H1 (cell line): ENCODE results near the gene PLEKHM1. TPM values are rescaled to one million over a fixed set of nuclear protein-coding genes. Genes with fewer than 3 reads are reported as not detected.
"Not testable (repeated sequence)": the region's sequence is repeated elsewhere in the genome, so short reads cannot be mapped to it uniquely, and the experiment has no call there.

Experiments
- CTCF ChIA-PET: fragments of 300-600 bp; sonication (Branson Sonifier 250); formaldehyde crosslinking; loops from one replicate; lab custom pipeline; 2021; ENCODE audit not compliant: partially characterized antibody; lab: Charles Lee
- POLR2A ChIA-PET: fragments of 300-600 bp; sonication (Branson Sonifier 250); formaldehyde crosslinking; loops from one replicate; lab custom pipeline; 2021; ENCODE audit warnings: inconsistent platforms; ENCODE audit not compliant: partially characterized antibody; lab: Charles Lee
- DNase-seq, 2 experiments: peaks; one replicate each; pipeline versions ENCODE4 v3.0.0 to v3.0.0-alpha.2; 2010 to 2022; ENCODE audit warnings: low spot score in 2 of 2, low read depth in 1 of 2, mixed read lengths in 1 of 2
- FAIRE-seq: peaks from 2 replicates; lab custom pipeline; 2011; peaks lifted over from hg19 to GRCh38; lab: Jason Lieb, UNC
- H2AFZ ChIP-seq: 2 replicates; pipeline ENCODE4 v1.8.1; 2012; ENCODE audit warnings: low read length, inconsistent platforms
- H2AK5ac ChIP-seq: 2 replicates; pipeline ENCODE4 v1.6.1; 2013; ENCODE audit warnings: low read depth, low read length
- H2BK120ac ChIP-seq: replicated peaks from 2 replicates; pipeline ENCODE3; 2013; ENCODE audit warnings: low read depth, low read length, inconsistent platforms
- H2BK12ac ChIP-seq: 2 replicates; pipeline ENCODE4 v1.6.1; 2013; ENCODE audit warnings: low read depth, low read length
- H2BK15ac ChIP-seq: 2 replicates; pipeline ENCODE4 v1.6.1; 2013; ENCODE audit warnings: low read length
- H2BK20ac ChIP-seq: 2 replicates; pipeline ENCODE4 v1.6.1; 2013; ENCODE audit warnings: low read length
- H2BK5ac ChIP-seq: 2 replicates; pipeline ENCODE4 v1.6.1; 2013; ENCODE audit warnings: low read depth, low read length
- H3K14ac ChIP-seq: 2 replicates; pipeline ENCODE4 v1.6.1; 2013; ENCODE audit warnings: inconsistent platforms; ENCODE audit not compliant: insufficient read length
- H3K18ac ChIP-seq: 2 replicates; pipeline ENCODE4 v1.6.1; 2013; ENCODE audit warnings: low read length; ENCODE audit errors: extremely low read depth
- H3K23ac ChIP-seq: 2 replicates; pipeline ENCODE4 v1.6.1; 2013; ENCODE audit warnings: inconsistent platforms; ENCODE audit not compliant: insufficient read length
- H3K23me2 ChIP-seq: 2 replicates; pipeline ENCODE4 v1.6.1; 2013; ENCODE audit warnings: low read depth, low read length
- H3K27ac ChIP-seq: 2 replicates; pipeline ENCODE4 v1.6.1; 2011; ENCODE audit warnings: low read depth, low read length, inconsistent platforms
- H3K27me3 ChIP-seq, 4 experiments: replicated peaks in 1 of 4; 1 replicate in 1 of 4; 2 replicates in 3 of 4; pipeline versions ENCODE4 v1.6.1 to v1.8.1; 2011 to 2013; ENCODE audit warnings: low read length in 3 of 4, mild to moderate bottlenecking in 3 of 4, inconsistent platforms in 2 of 4, mixed read lengths in 2 of 4, moderate library complexity in 1 of 4; ENCODE audit not compliant: control insufficient read depth in 3 of 4, insufficient read depth in 3 of 4; ENCODE audit errors: extremely low read depth in 1 of 4
- H3K36me3 ChIP-seq, 4 experiments: 2 replicates each; pipeline versions ENCODE4 v1.6.1 to v1.8.1; 2011 to 2013; ENCODE audit warnings: mild to moderate bottlenecking in 4 of 4, low read length in 3 of 4, moderate library complexity in 2 of 4, control low read depth in 1 of 4, inconsistent platforms in 1 of 4; ENCODE audit not compliant: insufficient read depth in 4 of 4, control insufficient read depth in 2 of 4
- H3K4ac ChIP-seq: replicated peaks from 2 replicates; pipeline ENCODE3; 2013; ENCODE audit warnings: low read length, low read depth, mixed read lengths, inconsistent platforms; ENCODE audit not compliant: insufficient read length
- H3K4me1 ChIP-seq, 4 experiments: replicated peaks in 1 of 4; 1 replicate in 1 of 4; 2 replicates in 3 of 4; pipeline versions ENCODE4 v1.6.1 to v1.8.1; 2011 to 2013; ENCODE audit warnings: low read length in 3 of 4, inconsistent platforms in 2 of 4, mixed read lengths in 1 of 4; ENCODE audit not compliant: insufficient read depth in 4 of 4, control insufficient read depth in 3 of 4
- H3K4me2 ChIP-seq, 2 experiments: 2 replicates each; pipeline versions ENCODE4 v1.6.1 to v1.8.1; 2011 to 2013; ENCODE audit warnings: low read depth in 2 of 2, low read length in 2 of 2, control low read depth in 1 of 2, inconsistent platforms in 1 of 2, mild to moderate bottlenecking in 1 of 2; ENCODE audit not compliant: insufficient read depth in 1 of 2
- H3K4me3 ChIP-seq, 4 experiments: fragments of 200-600, 300-600 bp in 1 of 4; sonication (generic), shearing (Covaris generic), sonication (Bioruptor Twin) in 1 of 4; 2 replicates each; pipeline versions ENCODE4 v1.5.1 to v1.8.1; 2011 to 2016; ENCODE audit warnings: low read length in 4 of 4, low read depth in 3 of 4, control low read depth in 2 of 4, inconsistent platforms in 2 of 4, mild to moderate bottlenecking in 2 of 4, mixed read lengths in 1 of 4, moderate library complexity in 1 of 4; ENCODE audit not compliant: insufficient read depth in 2 of 4; ENCODE audit errors: extremely low read depth in 1 of 4
- H3K56ac ChIP-seq: replicated peaks from 2 replicates; pipeline ENCODE3; 2013; ENCODE audit warnings: low read depth, mild to moderate bottlenecking, mixed read lengths, low read length, inconsistent platforms; ENCODE audit not compliant: insufficient read length
- H3K79me1 ChIP-seq: 2 replicates; pipeline ENCODE4 v1.6.1; 2013; ENCODE audit warnings: low read depth, low read length, control low read depth
- H3K79me2 ChIP-seq, 2 experiments: 2 replicates each; pipeline versions ENCODE4 v1.6.1 to v1.8.1; 2012 to 2013; ENCODE audit warnings: low read length in 2 of 2, mild to moderate bottlenecking in 2 of 2, inconsistent platforms in 1 of 2; ENCODE audit not compliant: insufficient read depth in 2 of 2, control insufficient read depth in 1 of 2
- H3K9ac ChIP-seq, 4 experiments: replicated peaks in 1 of 4; 1 replicate in 1 of 4; 2 replicates in 3 of 4; pipeline versions ENCODE4 v1.6.1 to v1.8.1; 2011 to 2013; ENCODE audit warnings: low read depth in 3 of 4, low read length in 3 of 4, control low read depth in 2 of 4, mild to moderate bottlenecking in 2 of 4, moderate library complexity in 2 of 4, inconsistent platforms in 1 of 4; ENCODE audit errors: extremely low read depth in 1 of 4
- H3K9me3 ChIP-seq, 2 experiments: 2 replicates each; pipeline versions ENCODE4 v1.6.1 to v1.8.1; 2012 to 2013; ENCODE audit warnings: mild to moderate bottlenecking in 2 of 2, moderate library complexity in 2 of 2, control low read depth in 1 of 2, inconsistent platforms in 1 of 2, low read depth in 1 of 2, low read length in 1 of 2, mixed read lengths in 1 of 2; ENCODE audit not compliant: insufficient read depth in 2 of 2
- H4K20me1 ChIP-seq, 2 experiments: replicated peaks in 1 of 2; 2 replicates each; pipeline versions ENCODE3 to v1.8.1; 2011 to 2013; ENCODE audit warnings: inconsistent platforms in 2 of 2, low read length in 2 of 2, mild to moderate bottlenecking in 1 of 2; ENCODE audit not compliant: insufficient read depth in 2 of 2, control insufficient read depth in 1 of 2
- H4K5ac ChIP-seq: 2 replicates; pipeline ENCODE4 v1.6.1; 2013; ENCODE audit warnings: low read length, low read depth, mixed read lengths, inconsistent platforms; ENCODE audit not compliant: insufficient read length
- H4K8ac ChIP-seq: 2 replicates; pipeline ENCODE4 v1.8.0; 2013; ENCODE audit warnings: mild to moderate bottlenecking, moderate library complexity, low read length, inconsistent platforms; ENCODE audit not compliant: insufficient read depth; ENCODE audit errors: extremely low read depth
- H4K91ac ChIP-seq: replicated peaks from 2 replicates; pipeline ENCODE3; 2013; ENCODE audit warnings: low read length, mixed read lengths, inconsistent platforms; ENCODE audit not compliant: insufficient read length
- WGBS, 2 experiments: shearing (Covaris generic) in 1 of 2; methylation state at CpG; one replicate each; pipeline versions ENCODE4 v1.1.6 to v1.1.7; 2013 to 2015; ENCODE audit warnings: low lambda C conversion rate in 2 of 2, mixed read lengths in 2 of 2, inconsistent platforms in 1 of 2, low coverage in 1 of 2, missing lambda C conversion rate in 1 of 2; ENCODE audit not compliant: insufficient replicate concordance in 2 of 2, insufficient coverage in 1 of 2, insufficient read length in 1 of 2; ENCODE audit errors: extremely low coverage in 1 of 2, missing lambda C conversion rate in 1 of 2; 5-methylcytosine and 5-hydroxymethylcytosine counted together
- polyA plus RNA-seq, 7 experiments: library from polyadenylated mRNA; depleted of rRNA in 3 of 7; stranded (reverse) in 5 of 7; unstranded in 2 of 7; fragments of >200 nt in 5 of 7; fragments of 200-250 nt in 2 of 7; gene quantifications; 1 replicate in 5 of 7; 2 replicates in 1 of 7; 4 replicates in 1 of 7; pipeline versions ENCODE4 v1.2.1 to v1.2.3, GENCODE V29; 2011 to 2013; ENCODE audit warnings: missing spikeins in 2 of 7, mixed read lengths in 2 of 7
- total RNA-seq: library from RNA; stranded (reverse); fragmentation: NEBNext Ultra II Directional; extraction: Animal tissue kit (Norgen Biotek cat#: 25700); gene quantifications from 2 replicates; pipeline ENCODE4 v1.2.1, GENCODE V29; 2021

Gene PLEKHM1
- total and polyA plus RNA-seq, 2 of the 8 experiments (the other 6 are each of a cell fraction or from before 2014, with no cell fraction given): 7.6 to 17.9 TPM

GRCh38 chr17:45487704-45488103 is 2.8 kb downstream of the PLEKHM1 start:
- H2AFZ ChIP-seq, H4K20me1 ChIP-seq, H4K8ac ChIP-seq, H3K4me3 ChIP-seq, H2BK12ac ChIP-seq, H3K79me1 ChIP-seq, H3K56ac ChIP-seq, DNase-seq, H3K4me2 ChIP-seq, H3K27me3 ChIP-seq, H3K36me3 ChIP-seq, CTCF ChIA-PET, H4K91ac ChIP-seq, H3K14ac ChIP-seq, H3K23ac ChIP-seq, H3K9ac ChIP-seq, POLR2A ChIA-PET, H3K4me1 ChIP-seq, H2BK120ac ChIP-seq, H4K5ac ChIP-seq, H2BK20ac ChIP-seq, H2BK5ac ChIP-seq, H3K18ac ChIP-seq, FAIRE-seq, H3K27ac ChIP-seq, H2BK15ac ChIP-seq, H3K79me2 ChIP-seq, H3K23me2 ChIP-seq, H3K9me3 ChIP-seq, H3K4ac ChIP-seq, H2AK5ac ChIP-seq: not testable (repeated sequence)
- WGBS, 2 experiments: 88% methylated on average over 1 of the region's 2 CpGs; no CpG with 5 or more reads in 1 of the 2 experiments

GRCh38 chr17:45483591-45484216 is 6.8 kb downstream of the PLEKHM1 start:
- H3K56ac ChIP-seq, H2BK15ac ChIP-seq, H3K79me2 ChIP-seq, CTCF ChIA-PET, H3K27ac ChIP-seq, H2BK5ac ChIP-seq, H3K23ac ChIP-seq, H3K4ac ChIP-seq, H2AK5ac ChIP-seq, H2BK12ac ChIP-seq, H3K36me3 ChIP-seq, DNase-seq, H3K14ac ChIP-seq, H2BK20ac ChIP-seq, H3K79me1 ChIP-seq, H4K91ac ChIP-seq, H3K27me3 ChIP-seq, H3K9me3 ChIP-seq, H3K4me2 ChIP-seq, H3K4me1 ChIP-seq, H3K4me3 ChIP-seq, H2AFZ ChIP-seq, H3K9ac ChIP-seq, POLR2A ChIA-PET, FAIRE-seq, H4K20me1 ChIP-seq, H3K18ac ChIP-seq, H4K8ac ChIP-seq, H2BK120ac ChIP-seq, H4K5ac ChIP-seq, H3K23me2 ChIP-seq: not testable (repeated sequence)
- 95% methylated on average over 5 of the region's 5 CpGs; no CpG with 5 or more reads in 1 of the 2 experiments for WGBS, 2 experiments
